Endodermal cell (in vitro differentiated cells): ENCODE results near the gene PPP1R12A. TPM values are rescaled to one million over a fixed set of nuclear protein-coding genes. Genes with fewer than 3 reads are reported as not detected.

ENCODE experiments used
- DNase-seq: peaks from one replicate; pipeline ENCODE4 v3.0.0-alpha.2; 2017
- H3K27ac ChIP-seq: 2 replicates; pipeline ENCODE4 v1.5.1; 2013; ENCODE audit warnings: mild to moderate bottlenecking, low read depth, low read length, moderate library complexity
- H3K27me3 ChIP-seq: 2 replicates; pipeline ENCODE4 v1.6.1; 2013; ENCODE audit warnings: mild to moderate bottlenecking, low read length, moderate library complexity; ENCODE audit not compliant: insufficient read depth, control insufficient read depth, poor library complexity, severe bottlenecking
- H3K36me3 ChIP-seq: 2 replicates; pipeline ENCODE4 v1.7.0; 2013; ENCODE audit warnings: mild to moderate bottlenecking, low read length, moderate library complexity; ENCODE audit not compliant: control insufficient read depth, insufficient read depth
- H3K4me1 ChIP-seq: one replicate; pipeline ENCODE4 v1.7.0; 2013; ENCODE audit warnings: low read length; ENCODE audit not compliant: control insufficient read depth, insufficient read depth
- H3K4me3 ChIP-seq: 2 replicates; pipeline ENCODE4 v1.5.1; 2013; ENCODE audit warnings: mild to moderate bottlenecking, low read length, moderate library complexity
- H3K9ac ChIP-seq: 2 replicates; pipeline ENCODE4 v1.6.1; 2013; ENCODE audit warnings: mild to moderate bottlenecking, low read length, moderate library complexity; ENCODE audit not compliant: poor library complexity, severe bottlenecking; ENCODE audit errors: extremely low read depth
- H3K9me3 ChIP-seq: 2 replicates; pipeline ENCODE4 v1.6.1; 2013; ENCODE audit warnings: mild to moderate bottlenecking, low read length, moderate library complexity; ENCODE audit not compliant: control insufficient read depth
- H3K27ac Mint-ChIP-seq: 2 replicates; pipeline ENCODE4 v1.8.0; 2020; ENCODE audit warnings: mixed read lengths
- H3K27me3 Mint-ChIP-seq: 2 replicates; pipeline ENCODE4 v1.8.0; 2021; ENCODE audit warnings: mild to moderate bottlenecking, mixed read lengths; ENCODE audit not compliant: insufficient read depth
- H3K36me3 Mint-ChIP-seq: 2 replicates; pipeline ENCODE4 v1.8.0; 2020; ENCODE audit warnings: low read depth, mixed read lengths
- H3K4me1 Mint-ChIP-seq: 2 replicates; pipeline ENCODE4 v1.8.0; 2020; ENCODE audit warnings: mixed read lengths
- H3K4me3 Mint-ChIP-seq: 2 replicates; pipeline ENCODE4 v1.8.0; 2020; ENCODE audit warnings: mild to moderate bottlenecking, moderate library complexity, mixed read lengths
- H3K9me3 Mint-ChIP-seq: 2 replicates; pipeline ENCODE4 v1.8.0; 2020; ENCODE audit warnings: mild to moderate bottlenecking, mixed read lengths
- CTCF ChIP-seq: fragments of 200-600 bp; sonication (generic); conservative IDR thresholded peaks from 2 replicates; pipeline ENCODE4 v1.5.0; 2021; ENCODE audit warnings: antibody characterized with exemption, mild to moderate bottlenecking
- WGBS, 2 experiments: methylation state at CpG; one replicate each; pipeline versions ENCODE4 v1.1.5 to v1.1.7; 2013; ENCODE audit warnings: missing lambda C conversion rate in 2 of 2, mixed read lengths in 1 of 2; ENCODE audit not compliant: insufficient coverage in 1 of 2, insufficient read length in 1 of 2; 5-methylcytosine and 5-hydroxymethylcytosine counted together
- total RNA-seq, 2 donors: library from RNA; stranded (reverse); fragmentation: NEBNext Ultra II Directional in 1 of 2; extraction: Animal tissue kit (Norgen Biotek cat#: 25700) in 1 of 2; gene quantifications; 2 replicates in 1 of 2; 3 replicates in 1 of 2; pipeline ENCODE4 v1.2.1, GENCODE V29; 2021

PPP1R12A gene
- total RNA-seq, 2 donors from 2014 or later, result 80.0 to 94.7 TPM

- Histone ChIP-seq H3K27me3 (no peaks in the 10 kb centered on the region), H3K4me3 (no peak overlapping the region), H3K4me1 (no peaks in the 10 kb centered on the region), H3K36me3 (peaks cover 64% of the 10 kb centered on the region), H3K9me3 (peaks cover 44% of the 10 kb centered on the region), H3K27ac (no peak overlapping the region), H3K9ac (no peak overlapping the region)
- Mint-ChIP-seq H3K27ac (peak overlapping the region; percentile 37), H3K36me3 (peaks cover 42% of the 10 kb centered on the region), H3K27me3 (no peaks in the 10 kb centered on the region), H3K4me3 (no peak overlapping the region), H3K4me1 (peaks cover 10% of the 10 kb centered on the region), H3K9me3 (peaks cover 30% of the 10 kb centered on the region)
- DNase-seq, result no peak
- TF ChIP-seq CTCF, result no peak
- WGBS, 2 experiments, result 98 to 100% methylated on average over 1 to 2 of the region's 2 CpGs
Measured at GRCh38 chr12:79835377-79835843, 99.5 kb downstream of the PPP1R12A start.

GRCh38 chr12:79834712-79835376 is 100.1 kb downstream of the PPP1R12A start:
- Mint-ChIP-seq H3K27me3 (no peaks in the 10 kb centered on the region), H3K27ac (no peak overlapping the region), H3K36me3 (peaks cover 36% of the 10 kb centered on the region), H3K4me3 (no peak overlapping the region), H3K4me1 (peaks cover 10% of the 10 kb centered on the region), H3K9me3 (peaks cover 24% of the 10 kb centered on the region)
- TF ChIP-seq CTCF, result no peak
- WGBS, 2 experiments, result 94 to 96% methylated on average over 3 of the region's 3 CpGs
- H3K4me1 ChIP-seq, result no peaks in the 10 kb centered on the region
- no peak for DNase-seq
- H3K27ac ChIP-seq, result no peak overlapping the region
- H3K27me3 ChIP-seq, result no peaks in the 10 kb centered on the region
- peaks cover 63% of the 10 kb centered on the region for H3K36me3 ChIP-seq
- peaks cover 39% of the 10 kb centered on the region for H3K9me3 ChIP-seq
- no peak overlapping the region for H3K9ac ChIP-seq
- no peak overlapping the region for H3K4me3 ChIP-seq

GRCh38 chr12:79830440-79830839 is 104.5 kb downstream of the PPP1R12A start:
- Mint-ChIP-seq H3K36me3 (peaks cover 19% of the 10 kb centered on the region), H3K27me3 (no peaks in the 10 kb centered on the region), H3K4me1 (peaks cover 13% of the 10 kb centered on the region), H3K9me3 (no peaks in the 10 kb centered on the region), H3K27ac (no peak overlapping the region), H3K4me3 (no peak overlapping the region)
- H3K27ac ChIP-seq, result no peak overlapping the region
- peaks cover 53% of the 10 kb centered on the region for H3K36me3 ChIP-seq
- DNase-seq, result no peak
- no peak overlapping the region for H3K9ac ChIP-seq
- no peak overlapping the region for H3K4me3 ChIP-seq
- TF ChIP-seq CTCF, result no peak
- H3K9me3 ChIP-seq, result peaks cover 8% of the 10 kb centered on the region
- WGBS, 2 experiments, result 89% methylated on average over 2 of the region's 2 CpGs; no CpG with 5 or more reads in 1 of the 2 experiments
- H3K27me3 ChIP-seq, result no peaks in the 10 kb centered on the region
- H3K4me1 ChIP-seq, result no peaks in the 10 kb centered on the region
